Right hindlimb (tissue), 1 donor: ENCODE data around the gene ZNF366.

Experiments
- DNase-seq: peaks from one replicate; pipeline ENCODE4 v3.0.0-alpha.2; 2018

Gene ZNF366, protein sequence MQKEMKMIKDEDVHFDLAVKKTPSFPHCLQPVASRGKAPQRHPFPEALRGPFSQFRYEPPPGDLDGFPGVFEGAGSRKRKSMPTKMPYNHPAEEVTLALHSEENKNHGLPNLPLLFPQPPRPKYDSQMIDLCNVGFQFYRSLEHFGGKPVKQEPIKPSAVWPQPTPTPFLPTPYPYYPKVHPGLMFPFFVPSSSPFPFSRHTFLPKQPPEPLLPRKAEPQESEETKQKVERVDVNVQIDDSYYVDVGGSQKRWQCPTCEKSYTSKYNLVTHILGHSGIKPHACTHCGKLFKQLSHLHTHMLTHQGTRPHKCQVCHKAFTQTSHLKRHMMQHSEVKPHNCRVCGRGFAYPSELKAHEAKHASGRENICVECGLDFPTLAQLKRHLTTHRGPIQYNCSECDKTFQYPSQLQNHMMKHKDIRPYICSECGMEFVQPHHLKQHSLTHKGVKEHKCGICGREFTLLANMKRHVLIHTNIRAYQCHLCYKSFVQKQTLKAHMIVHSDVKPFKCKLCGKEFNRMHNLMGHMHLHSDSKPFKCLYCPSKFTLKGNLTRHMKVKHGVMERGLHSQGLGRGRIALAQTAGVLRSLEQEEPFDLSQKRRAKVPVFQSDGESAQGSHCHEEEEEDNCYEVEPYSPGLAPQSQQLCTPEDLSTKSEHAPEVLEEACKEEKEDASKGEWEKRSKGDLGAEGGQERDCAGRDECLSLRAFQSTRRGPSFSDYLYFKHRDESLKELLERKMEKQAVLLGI

GRCh38 chr5:72507231-72507906, at the start of gene ZNF366:
Gene ZNF366 (minus strand): TSS chr5:72507410. CDS start chr5:72461496, 45,914 bp downstream.
- no peak for DNase-seq

DNA sequence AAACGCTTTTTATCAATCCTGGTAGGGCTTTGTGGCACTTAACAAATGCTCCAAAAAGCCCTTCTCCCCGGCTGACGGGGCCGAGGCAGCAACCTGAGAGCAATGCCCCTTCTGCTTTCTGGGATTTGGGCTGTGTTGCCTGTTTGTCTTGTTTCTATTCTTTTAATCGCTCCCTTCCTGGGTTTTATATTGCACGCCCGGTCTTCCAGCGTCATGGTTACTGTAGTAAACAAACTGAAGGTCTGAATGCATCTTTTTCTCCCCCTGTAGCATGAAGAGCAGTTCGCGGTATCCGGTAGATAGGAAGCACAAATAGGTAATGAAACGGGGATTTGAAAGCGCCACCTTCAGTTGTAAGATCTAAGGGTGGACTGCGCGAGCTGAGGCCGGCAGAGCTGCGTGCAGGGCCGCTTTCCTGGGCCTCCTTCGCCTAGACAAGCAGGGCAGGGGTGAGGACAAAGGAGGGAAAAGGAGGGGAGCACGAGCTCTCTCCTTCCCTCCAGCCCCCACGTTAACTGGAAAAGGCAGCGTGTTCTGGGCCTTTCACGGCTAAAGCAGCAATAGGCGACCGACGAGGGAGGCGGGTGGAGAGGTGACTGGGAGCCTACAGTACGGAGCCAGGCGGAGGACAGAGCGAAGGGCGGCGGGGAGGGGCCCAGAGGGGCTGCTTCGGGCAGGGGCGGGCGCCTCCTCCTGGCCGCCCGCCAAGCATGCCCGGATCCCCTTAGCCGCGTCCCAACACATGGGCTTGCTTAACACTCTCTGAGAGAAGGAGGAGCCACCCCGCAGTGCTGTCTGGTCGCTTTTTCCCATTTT, 49.3 kb upstream of the ZNF366 start:
- no peak for DNase-seq

- DNase-seq, result peak; percentile 41
These were observed 48.7 kb upstream of the ZNF366 start for GRCh38 chr5:72555871-72556270.

DNA sequence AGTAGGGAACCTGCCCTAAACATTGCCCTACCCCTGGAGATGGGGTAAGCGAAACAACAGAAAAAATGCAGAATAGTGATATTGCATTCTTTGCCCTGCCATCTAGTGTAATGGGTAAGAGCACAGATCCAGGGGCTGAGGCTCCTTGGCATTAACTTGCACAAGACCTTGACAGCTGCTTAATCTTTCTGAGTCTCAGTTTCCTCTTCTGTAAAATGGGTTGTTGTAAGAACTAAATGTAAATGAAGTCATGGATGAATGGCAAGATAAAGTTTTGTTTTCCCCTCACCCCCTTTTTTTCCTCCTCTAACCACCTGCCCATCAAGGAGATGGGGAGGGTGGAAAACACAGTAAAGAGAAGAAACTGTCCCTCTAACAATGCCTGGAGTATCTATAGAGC, 47.7 kb upstream of the ZNF366 start:
- DNase-seq, result no peak

GRCh38 chr5:72552041-72552557, 44.9 kb upstream of the ZNF366 start:
- no peak for DNase-seq

DNA sequence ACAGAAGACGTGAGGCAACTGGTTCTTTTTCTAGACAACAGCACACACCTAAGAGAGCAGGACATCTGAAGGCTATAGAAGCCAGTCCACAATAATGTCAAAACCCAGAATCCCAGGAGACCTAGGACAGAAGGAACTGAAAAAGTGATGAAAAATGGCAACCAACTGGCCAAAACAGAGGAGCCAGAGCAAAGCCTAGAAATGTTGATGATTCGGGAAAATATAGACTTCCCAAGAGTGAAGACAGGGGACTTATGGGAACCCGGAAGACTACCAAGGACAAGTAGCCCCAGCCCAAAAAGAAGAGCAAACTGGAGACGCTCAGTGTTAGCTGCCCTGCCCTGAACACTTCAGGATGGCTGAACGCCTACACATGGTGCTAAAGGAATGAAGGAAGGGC, 43.4 kb upstream of the ZNF366 start:
- DNase-seq, result no peak

- no peak for DNase-seq
These were observed 36.6 kb upstream of the ZNF366 start for GRCh38 chr5:72543811-72544210.

DNA sequence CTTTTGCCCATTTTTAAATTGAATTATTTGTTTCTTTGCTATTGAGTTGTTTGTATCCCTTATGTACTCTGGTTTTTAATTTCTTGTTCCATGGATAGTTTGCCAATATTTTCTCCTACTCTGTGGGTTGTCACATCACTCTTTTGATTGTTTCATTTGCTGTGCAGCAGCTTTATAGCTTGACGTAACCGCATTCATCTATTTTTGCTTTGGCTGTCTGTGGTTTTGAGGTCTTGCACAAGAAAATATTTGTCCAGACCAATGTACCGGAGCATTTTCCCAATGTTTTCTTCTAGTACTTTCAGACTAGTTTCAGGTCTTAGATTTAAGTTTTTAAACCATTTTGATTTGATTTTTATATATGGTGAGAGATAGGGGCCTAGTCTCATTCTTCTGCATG, 36.2 kb upstream of the ZNF366 start:
- DNase-seq, result no peak

DNA sequence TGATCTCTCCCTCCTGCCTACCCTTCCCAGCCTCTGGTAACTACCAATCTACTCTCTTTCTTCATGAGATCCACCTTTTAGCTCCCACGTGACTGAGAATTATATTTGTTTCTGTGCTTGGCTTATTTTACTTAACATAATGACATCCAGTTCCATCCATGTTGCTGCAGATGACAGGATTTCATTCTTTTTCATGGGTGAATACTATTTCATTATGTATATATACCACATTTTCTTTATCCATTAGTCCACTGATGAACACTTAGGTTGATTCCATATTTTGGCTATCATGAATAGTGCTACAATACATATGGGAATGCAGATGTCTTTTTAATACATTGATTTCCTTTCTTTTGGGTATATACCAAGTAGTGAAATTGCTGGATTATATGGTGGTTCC, 35.5 kb upstream of the ZNF366 start:
- no peak for DNase-seq

DNA sequence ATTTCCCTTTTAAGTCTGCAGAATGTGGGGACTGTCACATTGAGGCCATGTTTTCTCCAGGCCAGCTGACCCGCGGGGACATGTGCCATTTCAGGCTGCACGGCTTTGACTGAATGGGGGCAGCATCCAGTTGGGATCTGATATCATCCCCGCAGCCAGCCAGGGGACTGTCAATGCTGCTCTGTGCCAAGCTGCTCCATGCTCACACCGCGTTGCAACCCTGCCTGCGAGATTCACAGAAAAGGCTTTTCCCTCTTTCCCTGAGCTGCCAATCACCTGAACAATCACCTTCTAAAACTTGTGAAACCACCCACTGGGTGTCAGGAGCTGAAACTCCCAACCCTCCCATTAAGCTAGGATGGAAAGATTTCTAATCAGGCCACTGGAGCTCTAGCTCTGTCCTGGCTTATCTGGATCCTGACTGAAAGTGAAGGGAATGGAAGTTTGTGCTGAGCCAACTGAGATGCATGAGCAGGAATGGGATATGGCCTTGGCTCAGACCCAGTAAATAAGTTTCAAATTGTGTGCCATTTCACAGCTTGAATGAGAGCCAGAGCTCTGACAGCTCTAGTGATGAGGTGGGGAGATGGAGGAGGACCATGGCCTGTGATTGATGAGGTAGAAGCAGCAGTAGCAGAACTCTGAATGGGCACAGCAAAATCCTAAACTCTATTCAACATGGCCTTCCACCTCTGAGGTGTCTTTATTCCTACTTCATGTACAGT, 34.5 kb upstream of the ZNF366 start:
- DNase-seq, result peak; percentile 32

GRCh38 chr5:72540759-72541438, 33.7 kb upstream of the ZNF366 start:
- no peak for DNase-seq

DNA sequence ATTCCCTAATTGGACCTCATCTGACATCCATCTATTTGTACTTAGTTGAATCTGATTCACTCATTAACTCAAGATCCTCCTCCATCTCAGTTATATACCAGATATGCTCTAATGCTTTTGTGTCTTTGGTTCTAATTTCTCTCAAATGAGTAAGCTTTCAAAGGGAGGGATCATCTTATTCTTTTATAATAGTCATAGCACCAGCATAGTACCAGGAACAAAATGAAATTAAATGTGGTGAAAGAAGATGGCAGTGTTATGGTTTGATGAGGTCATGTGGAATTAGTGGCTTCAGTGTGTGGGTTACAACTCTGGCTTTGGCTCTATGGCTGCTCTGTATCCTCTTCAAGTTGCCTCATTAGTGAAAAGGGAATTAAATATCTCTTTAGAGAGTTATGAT, 32.5 kb upstream of the ZNF366 start:
- no peak for DNase-seq

DNA sequence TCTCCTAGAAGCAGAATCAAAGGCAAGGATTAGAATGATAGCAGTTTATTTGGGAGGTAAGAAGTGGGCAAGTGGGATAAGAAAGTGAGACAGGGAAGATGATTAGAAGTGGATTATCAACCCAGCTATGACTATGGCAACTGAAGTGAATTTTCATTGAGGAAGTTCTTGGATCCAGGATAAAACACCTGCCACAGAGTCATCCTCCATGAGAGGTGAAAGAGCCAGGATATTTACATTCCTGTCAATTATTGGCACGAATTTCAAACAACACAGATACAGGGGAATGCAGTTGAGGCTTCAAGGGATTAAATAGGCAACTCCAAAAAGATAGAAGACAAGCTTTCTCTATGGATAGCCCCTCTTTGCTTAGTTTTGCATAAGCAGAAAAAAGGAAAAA, 31.8 kb upstream of the ZNF366 start:
- DNase-seq, result no peak

- no peak for DNase-seq
These were observed 30.0 kb upstream of the ZNF366 start for GRCh38 chr5:72537166-72537565.

GRCh38 chr5:72531496-72532190, 24.4 kb upstream of the ZNF366 start:
- no peak for DNase-seq

DNA sequence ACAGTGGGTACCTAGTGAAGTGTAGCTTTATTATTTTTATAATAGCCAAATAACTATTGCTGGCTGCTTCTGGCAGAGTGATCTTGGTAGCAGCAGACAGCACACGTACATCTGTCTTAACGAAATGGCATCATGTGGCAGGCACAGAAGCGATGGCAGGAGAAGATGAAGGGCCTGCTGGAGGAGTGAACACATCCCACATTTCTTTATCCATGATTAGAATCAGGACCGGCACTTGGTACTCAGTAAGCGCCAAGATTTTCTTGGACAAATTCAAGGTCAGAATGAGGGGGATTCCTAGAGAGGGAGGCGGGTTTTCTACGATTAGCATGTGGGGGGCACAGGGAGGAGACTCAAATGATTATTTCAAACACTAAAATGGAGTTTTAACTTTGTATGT, 23.0 kb upstream of the ZNF366 start:
- no peak for DNase-seq

- DNase-seq, result no peak
These were observed 22.2 kb upstream of the ZNF366 start for GRCh38 chr5:72529383-72529782.

DNA sequence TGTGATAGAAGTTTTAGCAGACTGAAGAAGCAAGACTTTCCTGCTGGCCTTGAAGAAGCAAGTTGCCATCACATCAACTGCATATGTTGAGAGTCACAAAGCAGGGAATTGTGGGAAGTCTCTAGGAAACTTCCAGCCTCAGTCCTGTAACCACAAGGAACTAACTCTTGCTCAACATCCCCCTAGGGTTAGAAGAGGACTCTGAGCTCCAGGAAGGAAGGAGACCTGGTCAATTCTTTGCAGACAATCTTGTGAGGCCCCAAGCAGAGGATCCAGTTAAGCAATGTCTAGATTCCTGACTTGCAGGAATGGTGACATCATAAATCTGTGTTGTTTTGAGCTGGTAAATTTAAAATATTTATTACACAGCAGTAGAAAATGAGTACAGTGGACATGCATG, 18.6 kb upstream of the ZNF366 start:
- no peak for DNase-seq

GRCh38 chr5:72523960-72524582, 16.9 kb upstream of the ZNF366 start:
- no peak for DNase-seq

- DNase-seq, result no peak
These were observed 15.4 kb upstream of the ZNF366 start for GRCh38 chr5:72522607-72523006.
